Endothelial cell of umbilical vein (primary cell): ENCODE measurements around the gene IQCE.

ENCODE experiments used
- CTCF ChIP-seq, 2 donors: IDR thresholded peaks; 1 replicate in 1 of 2; 2 replicates in 1 of 2; pipeline ENCODE4 v1.5.1; 2011; ENCODE audit warnings: low read length in 2 of 2, mild to moderate bottlenecking in 2 of 2, moderate library complexity in 2 of 2, control low read depth in 1 of 2, inconsistent platforms in 1 of 2, low read depth in 1 of 2; ENCODE audit not compliant: insufficient read depth in 1 of 2; ENCODE audit errors: extremely low read depth in 1 of 2
- EZH2 ChIP-seq: IDR thresholded peaks from 2 replicates; pipeline ENCODE4 v1.6.1; 2012; ENCODE audit warnings: borderline replicate concordance, low read depth, mild to moderate bottlenecking, moderate library complexity, low read length, inconsistent platforms; ENCODE audit not compliant: severe bottlenecking
- FOS ChIP-seq: IDR thresholded peaks from 2 replicates; pipeline ENCODE4 v1.6.1; 2011; ENCODE audit warnings: mild to moderate bottlenecking, low read length, moderate library complexity, borderline replicate concordance; ENCODE audit not compliant: insufficient read depth
- JUN ChIP-seq: IDR thresholded peaks from 2 replicates; pipeline ENCODE4 v1.6.1; 2011; ENCODE audit warnings: borderline replicate concordance, low read depth; ENCODE audit not compliant: insufficient read length, insufficient read depth
- MAX ChIP-seq: IDR thresholded peaks from 2 replicates; pipeline ENCODE4 v1.6.1; 2011; ENCODE audit not compliant: insufficient read depth, insufficient read length
- MYC ChIP-seq: IDR thresholded peaks from one replicate; pipeline ENCODE4 v1.6.1; 2011; ENCODE audit warnings: mild to moderate bottlenecking, low read depth, low read length
- POLR2A ChIP-seq: IDR thresholded peaks from 2 replicates; pipeline ENCODE4 v1.6.1; 2012; ENCODE audit warnings: low read depth, mild to moderate bottlenecking, control low read depth, low read length
- POLR2AphosphoS5 ChIP-seq: IDR thresholded peaks from 2 replicates; pipeline ENCODE4 v1.6.1; 2012; ENCODE audit warnings: low read depth, mild to moderate bottlenecking, control low read depth, low read length, moderate library complexity; ENCODE audit not compliant: insufficient read depth

GRCh38 chr7:2646680-2647571 lies 88.1 kb downstream of the IQCE start:
- no peak for TF ChIP-seq EZH2
- TF ChIP-seq MAX: no peak
- no peak for TF ChIP-seq CTCF (IDR thresholded peaks at IDR 0.05; ENCODE audit: extremely low read depth in 1 of 2, insufficient read depth in 1 of 2, low read depth in 1 of 2, low read length in 2 of 2)
- no peak for TF ChIP-seq POLR2AphosphoS5
- TF ChIP-seq MYC: no peak
- TF ChIP-seq POLR2A: no peak
- no peak for TF ChIP-seq JUN
- TF ChIP-seq FOS: no peak
